ENCODE measurements around the gene NRF1.

NRF1 gene

GRCh38 chr7:129688503-129689222 lies 77.1 kb downstream of the NRF1 start:
- no peak for DNase-seq

- DNase-seq: no peak
These were observed 78.6 kb downstream of the NRF1 start for GRCh38 chr7:129689995-129690581.

- no peak for DNase-seq
These were observed 79.2 kb downstream of the NRF1 start for GRCh38 chr7:129690701-129691100.

GRCh38 chr7:129698516-129699418 lies 87.2 kb downstream of the NRF1 start:
- no peak for DNase-seq

GRCh38 chr7:129702316-129702715 lies 90.8 kb downstream of the NRF1 start:
- DNase-seq: no peak

GRCh38 chr7:129702761-129703338 lies 91.3 kb downstream of the NRF1 start:
- no peak for DNase-seq

- DNase-seq: no peak
These were observed 92.2 kb downstream of the NRF1 start for GRCh38 chr7:129703751-129704150.

GRCh38 chr7:129707910-129708499 lies 96.5 kb downstream of the NRF1 start:
- DNase-seq: no peak

- no peak for DNase-seq
These were observed 102.0 kb downstream of the NRF1 start for GRCh38 chr7:129713544-129713943.

GRCh38 chr7:129714514-129715063 lies 103.1 kb downstream of the NRF1 start:
- DNase-seq: no peak

GRCh38 chr7:129719980-129720732 lies 108.6 kb downstream of the NRF1 start:
- DNase-seq: no peak

GRCh38 chr7:129721068-129721467 lies 109.5 kb downstream of the NRF1 start:
- no peak for DNase-seq

- DNase-seq: no peak
These were observed 112.2 kb downstream of the NRF1 start for GRCh38 chr7:129723679-129724078.

- DNase-seq: no peak
These were observed 113.3 kb downstream of the NRF1 start for GRCh38 chr7:129724796-129725195.

- DNase-seq: no peak
These were observed 117.5 kb downstream of the NRF1 start for GRCh38 chr7:129728875-129729467.

- no peak for DNase-seq
These were observed 118.0 kb downstream of the NRF1 start for GRCh38 chr7:129729511-129729910.

GRCh38 chr7:129730159-129730558 lies 118.6 kb downstream of the NRF1 start:
- no peak for DNase-seq

GRCh38 chr7:129734400-129734799 lies 122.9 kb downstream of the NRF1 start:
- no peak for DNase-seq

GRCh38 chr7:129739427-129739826 lies 127.9 kb downstream of the NRF1 start:
- no peak for DNase-seq

- DNase-seq: no peak
These were observed 129.3 kb downstream of the NRF1 start for GRCh38 chr7:129740574-129741410.

All from NCI-H2081 treated with DMSO at 0.1 percent for 48 hours (cell line).